HG03521 (cell line): Measurements from ENCODE around the gene WNK3.

ENCODE experiments used
- ATAC-seq: cut with Tn5 transposase; IDR thresholded peaks from one replicate; pipeline ENCODE4 v1.9.1; 2021; ENCODE audit warnings: mild to moderate bottlenecking, moderate library complexity; ENCODE audit not compliant: unreplicated experiment

WNK3 gene

DNA sequence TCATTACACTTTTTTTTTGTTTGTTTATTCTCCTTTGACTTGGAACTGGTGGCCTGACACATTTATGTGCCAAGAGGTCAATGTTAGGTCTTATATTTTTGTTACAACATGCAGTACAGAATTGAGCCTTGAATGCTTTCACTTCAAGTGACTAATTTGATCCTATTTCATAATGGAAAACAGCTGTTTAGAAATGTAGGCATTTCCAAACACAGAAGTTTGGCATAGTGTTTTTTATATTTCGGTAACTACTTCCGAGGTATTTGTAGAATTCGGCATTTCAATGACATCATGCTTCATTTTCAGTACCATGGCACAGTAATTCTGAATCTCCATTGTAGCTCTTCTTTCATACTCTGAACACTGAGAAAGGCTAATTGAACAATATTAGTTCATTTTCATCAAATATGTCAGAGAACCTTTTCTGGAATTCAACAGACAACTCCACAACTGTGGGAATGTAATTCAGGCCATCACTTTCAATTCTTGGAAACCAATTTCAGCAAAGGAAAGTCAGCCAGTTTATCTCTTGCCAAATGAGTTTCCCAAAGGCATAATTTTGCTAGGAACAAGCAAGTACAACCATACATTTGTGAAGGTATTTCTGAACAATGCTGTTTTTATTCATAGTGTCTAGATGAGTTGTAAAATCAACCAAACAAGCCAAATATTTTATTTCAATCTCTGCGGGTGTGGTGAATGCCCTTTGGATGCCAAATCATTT, 186.2 kb downstream of the WNK3 start:
- no peak for ATAC-seq

DNA sequence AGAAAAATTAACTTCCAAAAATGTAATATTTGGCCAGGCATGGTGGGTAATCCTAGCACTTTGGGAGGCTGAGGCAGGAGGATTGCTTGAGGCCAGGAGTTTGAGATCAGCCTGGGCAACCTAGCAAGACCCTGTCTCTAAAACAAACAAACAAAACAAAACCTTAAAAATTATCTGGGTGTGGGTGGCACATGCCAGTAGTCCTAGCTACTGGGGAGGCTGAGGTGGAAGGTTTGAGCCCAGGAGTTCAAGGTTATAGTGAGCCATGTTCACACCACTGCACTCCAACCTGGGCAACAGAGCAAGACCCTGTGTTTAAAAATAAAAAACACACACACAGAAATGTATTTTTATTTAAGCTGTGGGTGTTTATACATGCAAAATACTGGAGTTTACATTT, 186.8 kb downstream of the WNK3 start:
- ATAC-seq, result no peak

DNA sequence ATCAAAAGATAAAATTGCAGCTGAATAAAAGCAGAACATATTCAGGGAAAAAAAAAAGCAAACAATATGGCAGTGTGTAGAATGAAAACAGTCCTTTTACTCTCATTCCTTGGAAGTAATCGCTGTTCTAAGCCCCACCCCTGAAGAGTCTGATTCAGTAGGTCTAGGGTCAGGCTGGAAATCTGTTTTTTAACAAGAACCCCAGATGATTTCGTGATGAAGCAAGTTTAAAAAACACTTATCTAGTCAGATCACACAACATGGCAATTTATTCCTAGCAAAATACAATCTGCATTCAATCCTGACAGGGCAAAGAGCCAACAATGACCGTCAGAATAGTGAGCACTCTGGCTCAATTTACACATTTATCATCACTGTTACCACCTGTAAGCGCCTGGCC, 190.9 kb downstream of the WNK3 start:
- ATAC-seq, result no peak

GRCh38 chrX:54157561-54157960, 200.3 kb downstream of the WNK3 start:
- no peak for ATAC-seq
